ENCODE data around the gene THSD4.

THSD4 gene

DNA sequence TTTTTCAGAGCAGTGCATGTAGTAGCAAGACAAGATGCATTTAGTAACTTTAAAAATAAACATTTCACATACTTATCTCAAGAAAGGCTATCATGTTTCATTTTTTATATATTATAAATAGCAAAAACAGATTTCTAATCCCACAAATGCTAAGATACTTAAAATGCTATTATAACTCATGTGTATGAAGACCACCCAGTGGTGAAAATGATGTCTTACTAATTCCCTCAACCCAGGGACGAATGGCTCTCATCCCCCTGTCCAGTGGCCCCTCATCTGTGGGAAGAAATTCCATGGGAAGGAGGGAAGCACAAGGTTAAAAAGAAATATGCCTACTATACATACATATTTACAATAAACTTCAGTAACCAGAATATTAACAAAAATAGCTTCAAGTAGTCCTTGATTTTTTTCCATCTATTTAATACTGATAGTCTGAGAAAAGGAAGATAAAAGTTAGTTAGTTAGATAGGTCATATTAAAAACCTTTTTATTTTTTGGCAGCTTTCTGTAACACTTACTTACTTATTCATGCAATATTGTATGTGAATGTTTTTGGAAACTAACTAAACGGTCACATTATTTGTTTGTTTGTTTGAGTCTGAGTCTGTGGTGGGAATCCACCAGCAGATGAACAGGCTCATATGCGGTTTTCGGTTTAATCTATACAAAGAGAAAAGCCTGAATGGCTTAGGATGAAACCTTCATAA is 709.9 kb downstream of the THSD4 start:
- no peak overlapping the region for H3K27ac ChIP-seq (ENCODE audit: low read length)
- H3K36me3 ChIP-seq (ENCODE audit: control insufficient read depth, low read depth, low read length) = no peaks in the 10 kb centered on the region
- no peaks in the 10 kb centered on the region for H3K27me3 ChIP-seq (ENCODE audit: control insufficient read depth, insufficient read depth, low read length)

DNA sequence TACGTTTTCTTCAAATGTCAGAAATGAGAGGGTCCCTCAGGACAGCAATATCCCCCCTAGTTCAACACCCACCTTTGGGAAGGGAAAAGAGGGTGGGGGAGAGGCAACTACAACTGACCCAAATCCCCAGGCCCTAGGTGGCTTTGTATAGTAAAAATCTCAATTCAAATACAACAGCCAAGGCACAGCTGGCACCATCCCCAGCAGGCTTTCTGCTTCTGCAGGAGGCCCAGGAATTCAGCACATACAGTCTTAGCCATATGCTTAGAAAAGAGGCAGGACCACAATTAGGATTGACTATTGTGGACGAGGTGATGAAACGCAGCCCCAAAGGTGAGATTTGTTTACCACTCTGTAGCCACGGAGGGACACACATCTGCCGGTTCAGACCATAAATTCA is 710.9 kb downstream of the THSD4 start:
- no peaks in the 10 kb centered on the region for H3K27me3 ChIP-seq (ENCODE audit: control insufficient read depth, insufficient read depth, low read length)
- H3K4me1 ChIP-seq (ENCODE audit: control insufficient read depth, low read depth, low read length) = peaks cover 15% of the 10 kb centered on the region
- H3K4me3 ChIP-seq (ENCODE audit: low read length) = no peak overlapping the region
- no peaks in the 10 kb centered on the region for H3K36me3 ChIP-seq (ENCODE audit: control insufficient read depth, low read depth, low read length)
- H3K9ac ChIP-seq (ENCODE audit: low read length) = no peak overlapping the region
- H3K9me3 ChIP-seq (ENCODE audit: control insufficient read depth, low read depth, low read length) = no peaks in the 10 kb centered on the region
- H3K27ac ChIP-seq (ENCODE audit: low read length) = no peak overlapping the region

More for the DNA sequence above, 709.9 kb downstream of the THSD4 start:
- H3K4me3 ChIP-seq (ENCODE audit: low read length) = no peak overlapping the region
- no peak overlapping the region for H3K9ac ChIP-seq (ENCODE audit: low read length)
- no peaks in the 10 kb centered on the region for H3K9me3 ChIP-seq (ENCODE audit: control insufficient read depth, low read depth, low read length)
- peaks cover 15% of the 10 kb centered on the region for H3K4me1 ChIP-seq (ENCODE audit: control insufficient read depth, low read depth, low read length)

DNA sequence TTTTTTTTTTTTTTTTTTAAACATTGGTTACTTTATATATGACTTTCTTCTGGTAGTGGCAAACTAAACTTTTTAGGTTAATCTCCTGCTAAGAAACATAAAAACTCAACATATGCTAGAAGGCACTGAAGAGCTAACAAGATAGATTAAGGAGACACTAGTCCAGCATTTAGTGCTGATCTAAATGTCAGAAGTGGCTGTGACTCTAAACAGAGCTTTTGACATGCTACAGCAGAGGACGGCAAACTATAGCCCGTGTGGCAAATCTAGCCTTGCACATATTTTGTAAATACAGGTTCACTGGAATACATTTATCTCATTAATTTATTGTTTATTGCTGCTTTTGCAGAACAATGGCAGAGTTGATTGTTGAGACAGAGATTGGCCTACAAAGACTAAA is 715.7 kb downstream of the THSD4 start:
- Histone ChIP-seq H3K27ac (ENCODE audit: low read length) (no peak overlapping the region), H3K4me3 (ENCODE audit: low read length) (no peak overlapping the region), H3K9ac (ENCODE audit: low read length) (no peak overlapping the region), H3K9me3 (ENCODE audit: control insufficient read depth, low read depth, low read length) (no peaks in the 10 kb centered on the region), H3K4me1 (ENCODE audit: control insufficient read depth, low read depth, low read length) (peaks cover 13% of the 10 kb centered on the region), H3K36me3 (ENCODE audit: control insufficient read depth, low read depth, low read length) (no peaks in the 10 kb centered on the region), H3K27me3 (ENCODE audit: control insufficient read depth, insufficient read depth, low read length) (no peaks in the 10 kb centered on the region)
